ENCODE results near the gene FLNB. TPM values are rescaled to one million over a fixed set of nuclear protein-coding genes. Genes with fewer than 3 reads are reported as not detected.
A peak's percentile ranks its signal among the peaks of the same experiment; 100 is the strongest.

The FLNB gene
- total and polyA plus RNA-seq, 2 of the 8 experiments (the other 6 are each of a cell fraction or from before 2014, with no cell fraction given) = 72.3 to 118 TPM

DNA sequence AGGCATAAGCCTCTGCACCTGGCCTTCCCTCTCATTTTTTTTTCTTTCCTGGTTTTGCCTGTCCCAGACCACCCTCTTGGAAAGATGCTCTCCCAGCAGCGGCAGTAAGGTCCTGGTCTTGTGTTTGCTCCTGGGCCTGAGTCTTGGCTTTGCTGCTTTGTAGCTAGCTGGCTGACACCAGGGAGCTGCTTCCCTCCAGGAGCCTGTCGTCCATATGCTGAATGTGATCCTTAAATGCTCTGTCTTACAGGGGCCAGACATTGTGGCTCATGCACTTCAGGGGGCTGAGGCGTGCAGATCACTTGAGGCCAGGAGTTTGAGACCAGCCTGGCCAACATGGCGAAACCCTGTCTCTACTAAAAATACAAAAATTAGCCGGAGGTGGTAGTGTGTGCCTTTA lies 17.2 kb downstream of the FLNB start:
- Histone ChIP-seq H3K56ac (replicated peaks; ENCODE audit: insufficient read length, low read depth, low read length) (no peak overlapping the region), H4K8ac (ENCODE audit: extremely low read depth, insufficient read depth, low read length) (no peak overlapping the region), H3K36me3 (ENCODE audit: control insufficient read depth in 2 of 4, insufficient read depth in 4 of 4, low read length in 3 of 4) (no peaks in the 10 kb centered on the region), H3K9me3 (ENCODE audit: insufficient read depth in 2 of 2, low read depth in 1 of 2, low read length in 1 of 2) (no peaks in the 10 kb centered on the region), H4K5ac (ENCODE audit: insufficient read length, low read depth, low read length) (peak overlapping the region; percentile 18), H3K4me3 (ENCODE audit: extremely low read depth in 1 of 4, insufficient read depth in 2 of 4, low read depth in 3 of 4, low read length in 4 of 4) (no peak overlapping the region), H3K27me3 (replicated peaks in 1 of 4; ENCODE audit: control insufficient read depth in 3 of 4, extremely low read depth in 1 of 4, insufficient read depth in 3 of 4, low read length in 3 of 4) (no peaks in the 10 kb centered on the region), H4K20me1 (replicated peaks in 1 of 2; ENCODE audit: control insufficient read depth in 1 of 2, insufficient read depth in 2 of 2, low read length in 2 of 2) (peaks cover 0 to 2% of the 10 kb centered on the region in 2 experiments), H2BK20ac (ENCODE audit: low read length) (peak overlapping the region; percentile 11; the same call in 1 of the 2 replicates), H3K4ac (replicated peaks; ENCODE audit: insufficient read length, low read depth, low read length) (no peak overlapping the region), H3K9ac (replicated peaks in 1 of 4; ENCODE audit: extremely low read depth in 1 of 4, low read depth in 3 of 4, low read length in 3 of 4) (no peak overlapping the region), H3K79me1 (ENCODE audit: low read depth, low read length) (peaks cover 20% of the 10 kb centered on the region), H3K27ac (ENCODE audit: low read depth, low read length) (peak overlapping the region; percentile 22; the same call in 1 of the 2 replicates), H3K4me2 (ENCODE audit: insufficient read depth in 1 of 2, low read depth in 2 of 2, low read length in 2 of 2) (0 out of 4 replicates have a peak overlapping the region, but pooled peaks of 1 of the 2 experiments have one; percentile 6), H3K4me1 (replicated peaks in 1 of 4; ENCODE audit: control insufficient read depth in 3 of 4, insufficient read depth in 4 of 4, low read length in 3 of 4) (peaks cover 22 to 46% (median 32%) of the 10 kb centered on the region in 4 experiments), H2BK15ac (ENCODE audit: low read length) (peak overlapping the region; percentile 51; the same call in 1 of the 2 replicates), H2AFZ (ENCODE audit: low read length) (no peak overlapping the region), H3K23me2 (ENCODE audit: low read depth, low read length) (no peaks in the 10 kb centered on the region), H4K91ac (replicated peaks; ENCODE audit: insufficient read length, low read length) (no peak overlapping the region), H2BK12ac (ENCODE audit: low read depth, low read length) (0 out of 2 replicates have a peak overlapping the region, but pooled peaks have one; percentile 69), H3K18ac (ENCODE audit: extremely low read depth, low read length) (no peak overlapping the region), H3K14ac (ENCODE audit: insufficient read length) (no peak overlapping the region), H3K79me2 (ENCODE audit: control insufficient read depth in 1 of 2, insufficient read depth in 2 of 2, low read length in 2 of 2) (peaks cover 3 to 86% of the 10 kb centered on the region in 2 experiments), H2BK120ac (replicated peaks; ENCODE audit: low read depth, low read length) (no peak overlapping the region), H2BK5ac (ENCODE audit: low read depth, low read length) (peak overlapping the region; percentile 26; the same call in 1 of the 2 replicates), H3K23ac (ENCODE audit: insufficient read length) (no peak overlapping the region), H2AK5ac (ENCODE audit: low read depth, low read length) (peak overlapping the region; percentile 92)
- DNase-seq (ENCODE audit: low read depth in 1 of 2, low spot score in 2 of 2) = no peak
- CTCF ChIA-PET (ENCODE audit: partially characterized antibody) = interaction anchor here (0.7 to 1.9 kb wide), 9 partner anchors 8 to 153 kb away, joined by 3 to 7 read pairs (median 5); no protein-coding TSS in a partner anchor
- no peak for FAIRE-seq
- 76% methylated on average over 5 of the region's 5 CpGs; no CpG with 5 or more reads in 1 of the 2 experiments for WGBS, 2 experiments (ENCODE audit: extremely low coverage in 1 of 2, insufficient coverage in 1 of 2, insufficient read length in 1 of 2, insufficient replicate concordance in 2 of 2, low coverage in 1 of 2, low lambda C conversion rate in 2 of 2, missing lambda C conversion rate in 1 of 2)
- POLR2A ChIA-PET (ENCODE audit: partially characterized antibody) = interaction anchor here (0.7 to 1.3 kb wide), 4 partner anchors 9 to 60 kb away, joined by 3 read pairs; no protein-coding TSS in a partner anchor
- TF ChIP-seq, protein P1, sequence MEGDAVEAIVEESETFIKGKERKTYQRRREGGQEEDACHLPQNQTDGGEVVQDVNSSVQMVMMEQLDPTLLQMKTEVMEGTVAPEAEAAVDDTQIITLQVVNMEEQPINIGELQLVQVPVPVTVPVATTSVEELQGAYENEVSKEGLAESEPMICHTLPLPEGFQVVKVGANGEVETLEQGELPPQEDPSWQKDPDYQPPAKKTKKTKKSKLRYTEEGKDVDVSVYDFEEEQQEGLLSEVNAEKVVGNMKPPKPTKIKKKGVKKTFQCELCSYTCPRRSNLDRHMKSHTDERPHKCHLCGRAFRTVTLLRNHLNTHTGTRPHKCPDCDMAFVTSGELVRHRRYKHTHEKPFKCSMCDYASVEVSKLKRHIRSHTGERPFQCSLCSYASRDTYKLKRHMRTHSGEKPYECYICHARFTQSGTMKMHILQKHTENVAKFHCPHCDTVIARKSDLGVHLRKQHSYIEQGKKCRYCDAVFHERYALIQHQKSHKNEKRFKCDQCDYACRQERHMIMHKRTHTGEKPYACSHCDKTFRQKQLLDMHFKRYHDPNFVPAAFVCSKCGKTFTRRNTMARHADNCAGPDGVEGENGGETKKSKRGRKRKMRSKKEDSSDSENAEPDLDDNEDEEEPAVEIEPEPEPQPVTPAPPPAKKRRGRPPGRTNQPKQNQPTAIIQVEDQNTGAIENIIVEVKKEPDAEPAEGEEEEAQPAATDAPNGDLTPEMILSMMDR (IDR thresholded peaks at IDR 0.05; ENCODE audit: control extremely low read depth in 1 of 3, insufficient read depth in 1 of 3, low read depth in 1 of 3, low read length in 3 of 3) = no peak
- no peak for TF ChIP-seq SP1 (IDR thresholded peaks at IDR 0.05; ENCODE audit: low read depth, low read length)
- no peak for TF ChIP-seq NANOG (IDR thresholded peaks at IDR 0.05; ENCODE audit: insufficient read depth, low read depth, low read length, poor library complexity, severe bottlenecking)
- no peak for TF ChIP-seq POLR2AphosphoS5 (IDR thresholded peaks at IDR 0.05; ENCODE audit: low read depth, low read length)
- TF ChIP-seq JUND (IDR thresholded peaks at IDR 0.05; ENCODE audit: low read length) = no peak
- TF ChIP-seq ZNF274 (IDR thresholded peaks at IDR 0.05; ENCODE audit: borderline replicate concordance, extremely low read depth, low read length) = no peak
- TF ChIP-seq RBBP5 (IDR thresholded peaks at IDR 0.05; ENCODE audit: borderline replicate concordance, low read depth, low read length) = no peak
- TF ChIP-seq FOSL1 (IDR thresholded peaks at IDR 0.05; ENCODE audit: insufficient read depth, low read depth, low read length) = no peak
- no peak for TF ChIP-seq GABPA (IDR thresholded peaks at IDR 0.05; ENCODE audit: borderline replicate concordance, insufficient read depth, low read length)
- TF ChIP-seq GTF2F1 (IDR thresholded peaks at IDR 0.05; ENCODE audit: borderline replicate concordance, low read depth, low read length) = no peak
